Measurements from ENCODE around the gene KCNV2. TPM values are rescaled to one million over a fixed set of nuclear protein-coding genes. Genes with fewer than 3 reads are reported as not detected.

KCNV2 gene
- total and polyA plus RNA-seq, 2 donors (not counting 1 experiment from before 2014, with no cell fraction given): not detected

DNA sequence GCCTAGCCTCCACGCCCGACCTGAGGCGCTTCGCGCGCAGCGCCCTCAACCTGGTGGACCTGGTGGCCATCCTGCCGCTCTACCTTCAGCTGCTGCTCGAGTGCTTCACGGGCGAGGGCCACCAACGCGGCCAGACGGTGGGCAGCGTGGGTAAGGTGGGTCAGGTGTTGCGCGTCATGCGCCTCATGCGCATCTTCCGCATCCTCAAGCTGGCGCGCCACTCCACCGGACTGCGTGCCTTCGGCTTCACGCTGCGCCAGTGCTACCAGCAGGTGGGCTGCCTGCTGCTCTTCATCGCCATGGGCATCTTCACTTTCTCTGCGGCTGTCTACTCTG lies 1.4 kb downstream of the KCNV2 start:
- no peak for DNase-seq (ENCODE audit: low read depth in 2 of 2)
- peaks cover 2% of the 10 kb centered on the region for H3K4me1 ChIP-seq (ENCODE audit: control insufficient read depth, extremely low read depth, insufficient read depth, low read length)
- H4K20me1 ChIP-seq (ENCODE audit: control insufficient read depth, extremely low read depth, insufficient read depth, low read length): no peaks in the 10 kb centered on the region
- TF ChIP-seq EZH2 (IDR thresholded peaks at IDR 0.05; ENCODE audit: low read length, missing control alignments): no peak
- TF ChIP-seq, protein P1, sequence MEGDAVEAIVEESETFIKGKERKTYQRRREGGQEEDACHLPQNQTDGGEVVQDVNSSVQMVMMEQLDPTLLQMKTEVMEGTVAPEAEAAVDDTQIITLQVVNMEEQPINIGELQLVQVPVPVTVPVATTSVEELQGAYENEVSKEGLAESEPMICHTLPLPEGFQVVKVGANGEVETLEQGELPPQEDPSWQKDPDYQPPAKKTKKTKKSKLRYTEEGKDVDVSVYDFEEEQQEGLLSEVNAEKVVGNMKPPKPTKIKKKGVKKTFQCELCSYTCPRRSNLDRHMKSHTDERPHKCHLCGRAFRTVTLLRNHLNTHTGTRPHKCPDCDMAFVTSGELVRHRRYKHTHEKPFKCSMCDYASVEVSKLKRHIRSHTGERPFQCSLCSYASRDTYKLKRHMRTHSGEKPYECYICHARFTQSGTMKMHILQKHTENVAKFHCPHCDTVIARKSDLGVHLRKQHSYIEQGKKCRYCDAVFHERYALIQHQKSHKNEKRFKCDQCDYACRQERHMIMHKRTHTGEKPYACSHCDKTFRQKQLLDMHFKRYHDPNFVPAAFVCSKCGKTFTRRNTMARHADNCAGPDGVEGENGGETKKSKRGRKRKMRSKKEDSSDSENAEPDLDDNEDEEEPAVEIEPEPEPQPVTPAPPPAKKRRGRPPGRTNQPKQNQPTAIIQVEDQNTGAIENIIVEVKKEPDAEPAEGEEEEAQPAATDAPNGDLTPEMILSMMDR (conservative IDR thresholded peaks at IDR 0.05 in 1 of 2, IDR thresholded peaks at IDR 0.05 in 1 of 2; ENCODE audit: low read depth in 1 of 2, low read length in 2 of 2): no peak
- H3K9ac ChIP-seq (ENCODE audit: insufficient read depth, low read length): no peak overlapping the region
- no peaks in the 10 kb centered on the region for H3K9me3 ChIP-seq (ENCODE audit: control insufficient read depth, insufficient read depth, low read depth, low read length)
- H2AFZ ChIP-seq (ENCODE audit: low read length): no peak overlapping the region
- no peak overlapping the region for H3K27ac ChIP-seq (ENCODE audit: insufficient read depth, low read length)
- H3K36me3 ChIP-seq (ENCODE audit: control insufficient read depth, insufficient read depth, low read length): no peaks in the 10 kb centered on the region
- H3K79me2 ChIP-seq (ENCODE audit: control insufficient read depth, insufficient read depth, low read length): no peaks in the 10 kb centered on the region
- no peak overlapping the region for H3K4me3 ChIP-seq (replicated peaks in 1 of 4; ENCODE audit: control extremely low read depth in 1 of 4, insufficient read depth in 1 of 4, low read depth in 3 of 4, low read length in 4 of 4)
- H3K4me2 ChIP-seq (ENCODE audit: extremely low read depth, insufficient read depth, low read length): no peak overlapping the region
- H3K27me3 ChIP-seq (ENCODE audit: control insufficient read depth, insufficient read depth, low read length): no peaks in the 10 kb centered on the region

DNA sequence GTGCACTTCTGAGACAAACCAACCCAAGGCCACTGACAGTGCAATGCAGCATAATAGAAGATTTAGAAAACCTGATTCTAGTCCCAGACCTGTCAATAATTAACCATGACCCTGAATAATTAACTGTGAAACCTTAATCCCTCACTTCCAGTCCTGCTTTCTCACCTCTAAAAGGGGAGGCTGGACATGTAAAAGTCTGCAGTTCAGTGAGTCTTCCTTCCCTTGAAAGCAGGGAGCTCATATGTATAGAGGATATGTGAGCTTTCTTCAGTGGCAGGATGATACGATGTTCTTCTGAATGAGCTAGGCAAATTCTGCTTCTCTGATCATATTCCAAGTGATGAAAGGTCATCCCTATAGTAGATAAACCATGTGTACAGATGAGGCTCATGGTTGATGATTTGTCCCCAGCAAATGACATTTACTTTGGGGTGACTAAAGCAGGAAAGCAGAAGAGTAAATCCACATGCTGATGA lies 2.9 kb downstream of the KCNV2 start:
- Histone ChIP-seq H3K4me3 (replicated peaks in 1 of 4; ENCODE audit: control extremely low read depth in 1 of 4, insufficient read depth in 1 of 4, low read depth in 3 of 4, low read length in 4 of 4) (no peak overlapping the region), H4K20me1 (ENCODE audit: control insufficient read depth, extremely low read depth, insufficient read depth, low read length) (no peaks in the 10 kb centered on the region), H3K9ac (ENCODE audit: insufficient read depth, low read length) (no peak overlapping the region), H3K9me3 (ENCODE audit: control insufficient read depth, insufficient read depth, low read depth, low read length) (no peaks in the 10 kb centered on the region), H2AFZ (ENCODE audit: low read length) (no peak overlapping the region), H3K79me2 (ENCODE audit: control insufficient read depth, insufficient read depth, low read length) (no peaks in the 10 kb centered on the region), H3K27me3 (ENCODE audit: control insufficient read depth, insufficient read depth, low read length) (no peaks in the 10 kb centered on the region), H3K36me3 (ENCODE audit: control insufficient read depth, insufficient read depth, low read length) (no peaks in the 10 kb centered on the region), H3K27ac (ENCODE audit: insufficient read depth, low read length) (no peak overlapping the region), H3K4me2 (ENCODE audit: extremely low read depth, insufficient read depth, low read length) (no peak overlapping the region), H3K4me1 (ENCODE audit: control insufficient read depth, extremely low read depth, insufficient read depth, low read length) (peaks cover 2% of the 10 kb centered on the region)
- DNase-seq (ENCODE audit: low read depth in 2 of 2): no peak
- TF ChIP-seq, protein P1 (conservative IDR thresholded peaks at IDR 0.05 in 1 of 2, IDR thresholded peaks at IDR 0.05 in 1 of 2; ENCODE audit: low read depth in 1 of 2, low read length in 2 of 2): no peak
- no peak for TF ChIP-seq EZH2 (IDR thresholded peaks at IDR 0.05; ENCODE audit: low read length, missing control alignments)

DNA sequence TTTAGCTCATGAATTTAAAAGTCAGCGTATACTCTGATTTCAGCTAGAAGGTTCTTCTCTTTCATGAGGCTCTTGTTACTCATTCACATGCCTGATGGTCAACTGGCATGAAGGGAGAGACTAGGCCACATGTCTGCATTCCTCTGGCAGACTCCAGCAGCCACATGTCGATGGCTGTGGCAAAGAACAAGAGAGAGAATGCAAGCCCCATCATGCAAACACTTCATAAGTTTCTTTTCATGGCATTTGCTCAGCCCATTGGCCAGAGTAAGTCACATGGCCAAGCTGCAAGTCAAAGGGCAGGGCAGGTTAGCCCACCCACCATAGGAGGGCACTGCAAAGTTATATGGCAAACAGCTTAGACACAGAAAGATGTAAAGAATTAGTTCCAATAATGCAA lies 5.4 kb downstream of the KCNV2 start:
- DNase-seq (ENCODE audit: low read depth in 2 of 2): peak; percentile 18 to 78
- Histone ChIP-seq H3K4me2 (ENCODE audit: extremely low read depth, insufficient read depth, low read length) (no peak overlapping the region), H3K4me3 (replicated peaks in 1 of 4; ENCODE audit: control extremely low read depth in 1 of 4, insufficient read depth in 1 of 4, low read depth in 3 of 4, low read length in 4 of 4) (no peak overlapping the region), H3K79me2 (ENCODE audit: control insufficient read depth, insufficient read depth, low read length) (no peaks in the 10 kb centered on the region), H4K20me1 (ENCODE audit: control insufficient read depth, extremely low read depth, insufficient read depth, low read length) (no peaks in the 10 kb centered on the region), H3K27ac (ENCODE audit: insufficient read depth, low read length) (no peak overlapping the region), H3K27me3 (ENCODE audit: control insufficient read depth, insufficient read depth, low read length) (no peaks in the 10 kb centered on the region), H3K9ac (ENCODE audit: insufficient read depth, low read length) (no peak overlapping the region), H3K9me3 (ENCODE audit: control insufficient read depth, insufficient read depth, low read depth, low read length) (no peaks in the 10 kb centered on the region), H3K36me3 (ENCODE audit: control insufficient read depth, insufficient read depth, low read length) (no peaks in the 10 kb centered on the region), H2AFZ (ENCODE audit: low read length) (no peak overlapping the region), H3K4me1 (ENCODE audit: control insufficient read depth, extremely low read depth, insufficient read depth, low read length) (peaks cover 2% of the 10 kb centered on the region)
- TF ChIP-seq, protein P1 (conservative IDR thresholded peaks at IDR 0.05 in 1 of 2, IDR thresholded peaks at IDR 0.05 in 1 of 2; ENCODE audit: low read depth in 1 of 2, low read length in 2 of 2): no peak
- no peak for TF ChIP-seq EZH2 (IDR thresholded peaks at IDR 0.05; ENCODE audit: low read length, missing control alignments)
